GM18520 (cell line): ENCODE measurements around the gene LIN9.
A peak's percentile ranks its signal among the peaks of the same experiment; 100 is the strongest.
"Not testable (repeated sequence)": the region's sequence is repeated elsewhere in the genome, so short reads cannot be mapped to it uniquely, and the experiment has no call there.

ENCODE experiments used
- ATAC-seq: cut with Tn5 transposase; IDR thresholded peaks from one replicate; pipeline ENCODE4 v1.9.1; 2021; ENCODE audit not compliant: unreplicated experiment

Gene LIN9

GRCh38 chr1:226308723-226309397, at the start of gene LIN9:
TSS of gene LIN9 (minus strand) at chr1:226309164. CDS start at chr1:226309139, 25 bp downstream.
- peak; percentile 75 for ATAC-seq

GRCh38 chr1:226357416-226357815, 48.5 kb upstream of the LIN9 start:
- ATAC-seq: no peak

- no peak for ATAC-seq
Measured at GRCh38 chr1:226355669-226356551, 46.9 kb upstream of the LIN9 start.

GRCh38 chr1:226355016-226355415, 46.1 kb upstream of the LIN9 start:
- ATAC-seq: no peak

- no peak for ATAC-seq
Measured at GRCh38 chr1:226353698-226354525, 44.9 kb upstream of the LIN9 start.

- ATAC-seq: no peak
Measured at GRCh38 chr1:226351709-226352108, 42.7 kb upstream of the LIN9 start.

- ATAC-seq: no peak
Measured at GRCh38 chr1:226350519-226350865, 41.5 kb upstream of the LIN9 start.

- no peak for ATAC-seq
Measured at GRCh38 chr1:226349801-226350518, 41.0 kb upstream of the LIN9 start.

- no peak for ATAC-seq
Measured at GRCh38 chr1:226349081-226349480, 40.1 kb upstream of the LIN9 start.

- no peak for ATAC-seq
Measured at GRCh38 chr1:226344441-226345259, 35.7 kb upstream of the LIN9 start.

GRCh38 chr1:226342656-226343055, 33.7 kb upstream of the LIN9 start:
- ATAC-seq: no peak

- not testable (repeated sequence) for ATAC-seq
Measured at GRCh38 chr1:226340111-226340510, 31.1 kb upstream of the LIN9 start.

GRCh38 chr1:226337276-226337875, 28.4 kb upstream of the LIN9 start:
- no peak for ATAC-seq

GRCh38 chr1:226335661-226336060, 26.7 kb upstream of the LIN9 start:
- no peak for ATAC-seq

- ATAC-seq: no peak
Measured at GRCh38 chr1:226332947-226333346, 24.0 kb upstream of the LIN9 start.

- ATAC-seq: no peak
Measured at GRCh38 chr1:226329237-226329636, 20.3 kb upstream of the LIN9 start.

- ATAC-seq: no peak
Measured at GRCh38 chr1:226327761-226328162, 18.8 kb upstream of the LIN9 start.

GRCh38 chr1:226325178-226325577, 16.2 kb upstream of the LIN9 start:
- no peak for ATAC-seq

- no peak for ATAC-seq
Measured at GRCh38 chr1:226324479-226324878, 15.5 kb upstream of the LIN9 start.

- no peak for ATAC-seq
Measured at GRCh38 chr1:226322986-226323385, 14.0 kb upstream of the LIN9 start.
